ENCODE data around the gene EVL. TPM values are rescaled to one million over a fixed set of nuclear protein-coding genes. Genes with fewer than 3 reads are reported as not detected.

EVL gene
- total RNA-seq, 1 donor from 2014 or later = 11.7 TPM

DNA sequence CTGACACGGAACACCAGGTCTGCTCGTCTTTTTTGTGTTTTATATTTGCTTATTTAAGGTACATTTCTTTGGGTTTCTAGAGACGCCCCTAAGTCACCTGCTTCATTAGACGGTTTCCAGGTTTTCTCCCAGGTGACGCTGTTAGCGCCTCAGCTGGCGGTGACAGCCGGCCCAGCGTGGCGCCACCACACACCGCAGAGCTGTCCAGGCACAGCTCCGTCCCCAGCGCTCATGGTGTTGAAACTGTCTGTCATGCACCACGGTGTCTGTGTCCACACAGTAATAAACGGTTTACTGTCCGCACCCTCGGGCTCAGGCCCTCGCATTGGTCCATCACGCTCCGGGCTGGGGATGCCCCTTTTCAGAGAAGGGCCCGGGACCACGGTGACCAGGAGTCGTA, 78.7 kb downstream of the EVL start:
- no peak for DNase-seq (ENCODE audit: low spot score in 2 of 2)
- TF ChIP-seq CTCF (IDR thresholded peaks at IDR 0.05) = no peak
- H3K36me3 ChIP-seq = peaks cover 0 to 4% of the 10 kb centered on the region in 2 donors
- no peak overlapping the region for H3K4me3 ChIP-seq
- H3K27me3 ChIP-seq = no peaks in the 10 kb centered on the region
- no peak overlapping the region for H3K27ac ChIP-seq
- no peaks in the 10 kb centered on the region for H3K4me1 ChIP-seq
- H3K9me3 ChIP-seq = no peaks in the 10 kb centered on the region
- intact Hi-C loops (cut with DNase I) = no loop called here

- Histone ChIP-seq H3K9me3 (no peaks in the 10 kb centered on the region), H3K27ac (no peak overlapping the region), H3K4me1 (no peaks in the 10 kb centered on the region), H3K36me3 (peaks cover 0 to 4% of the 10 kb centered on the region in 2 donors), H3K27me3 (no peaks in the 10 kb centered on the region), H3K4me3 (no peak overlapping the region)
- no peak for TF ChIP-seq CTCF (IDR thresholded peaks at IDR 0.05)
- intact Hi-C loops (cut with DNase I) = no loop called here
- DNase-seq (ENCODE audit: low spot score in 2 of 2) = no peak
Measured at GRCh38 chr14:100144645-100144995, 79.4 kb downstream of the EVL start.

- intact Hi-C loops (cut with DNase I) = no loop called here
Measured at GRCh38 chr14:100144996-100145646, 79.9 kb downstream of the EVL start.

GRCh38 chr14:100145682-100146464, 80.7 kb downstream of the EVL start:
- intact Hi-C loops (cut with DNase I) = no loop called here
- DNase-seq (ENCODE audit: low spot score in 2 of 2) = no peak
- H3K4me3 ChIP-seq = no peak overlapping the region
- H3K9me3 ChIP-seq = no peaks in the 10 kb centered on the region
- no peak for TF ChIP-seq CTCF (IDR thresholded peaks at IDR 0.05)
- H3K27me3 ChIP-seq = no peaks in the 10 kb centered on the region
- H3K4me1 ChIP-seq = no peaks in the 10 kb centered on the region
- H3K36me3 ChIP-seq = peaks cover 0 to 4% of the 10 kb centered on the region in 2 donors
- no peak overlapping the region for H3K27ac ChIP-seq

More at GRCh38 chr14:100144996-100145646, 79.9 kb downstream of the EVL start:
- Histone ChIP-seq H3K27ac (no peak overlapping the region), H3K4me1 (no peaks in the 10 kb centered on the region), H3K36me3 (peaks cover 0 to 4% of the 10 kb centered on the region in 2 donors), H3K4me3 (no peak overlapping the region), H3K9me3 (no peaks in the 10 kb centered on the region), H3K27me3 (no peaks in the 10 kb centered on the region)
- no peak for DNase-seq (ENCODE audit: low spot score in 2 of 2)
- TF ChIP-seq CTCF (IDR thresholded peaks at IDR 0.05) = no peak

GRCh38 chr14:100146531-100147091, 81.4 kb downstream of the EVL start:
- no peaks in the 10 kb centered on the region for H3K27me3 ChIP-seq
- intact Hi-C loops (cut with DNase I) = no loop called here
- H3K4me1 ChIP-seq = no peaks in the 10 kb centered on the region
- H3K36me3 ChIP-seq = peaks cover 0 to 4% of the 10 kb centered on the region in 2 donors
- no peak for TF ChIP-seq CTCF (IDR thresholded peaks at IDR 0.05)
- no peak for DNase-seq (ENCODE audit: low spot score in 2 of 2)
- no peak overlapping the region for H3K4me3 ChIP-seq
- no peaks in the 10 kb centered on the region for H3K9me3 ChIP-seq
- H3K27ac ChIP-seq = no peak overlapping the region
